HepG2 (cell line): Measurements from ENCODE around the gene HDDC2.

Source experiments
- BRD4 ChIP-seq: sonication (generic); formaldehyde crosslinking; IDR thresholded peaks from 2 replicates; pipeline ENCODE4 v1.4.0; 2020; ENCODE audit warnings: missing genetic modification reagents
- HDAC2 ChIP-seq: sonication (generic); formaldehyde crosslinking; IDR thresholded peaks from 2 replicates; pipeline ENCODE4 v1.4.0; 2020; ENCODE audit warnings: missing genetic modification reagents
- KLF9 ChIP-seq: IDR thresholded peaks from 2 replicates; pipeline ENCODE4 v1.6.1; 2016; ENCODE audit warnings: low read depth
- NFIC ChIP-seq: IDR thresholded peaks from 2 replicates; pipeline ENCODE4 v1.6.1; 2012; ENCODE audit warnings: mild to moderate bottlenecking, low read length, inconsistent platforms
- NR3C1 ChIP-seq: sonication (generic); formaldehyde crosslinking; IDR thresholded peaks from 2 replicates; pipeline ENCODE4 v1.4.0; 2020; ENCODE audit warnings: missing genetic modification reagents
- POLR2A ChIP-seq, 2 experiments: IDR thresholded peaks; 2 replicates each; pipeline ENCODE4 v1.6.1; 2011; ENCODE audit warnings: low read depth in 2 of 2, low read length in 2 of 2, mild to moderate bottlenecking in 1 of 2, moderate library complexity in 1 of 2; ENCODE audit not compliant: insufficient read depth in 1 of 2
- SMC3 ChIP-seq: IDR thresholded peaks from 2 replicates; pipeline ENCODE4 v1.6.1; 2011; ENCODE audit warnings: low read length, improper control_type of control experiment
- ZNF296 ChIP-seq: sonication (generic); formaldehyde crosslinking; conservative IDR thresholded peaks from 2 replicates; pipeline ENCODE4 v1.5.0; 2020; ENCODE audit warnings: mild to moderate bottlenecking, missing genetic modification reagents
- TF ChIP-seq, protein P1 (sequence below): sonication (generic); formaldehyde crosslinking; IDR thresholded peaks from 2 replicates; pipeline ENCODE4 v1.5.0; 2020; ENCODE audit warnings: mild to moderate bottlenecking, missing genetic modification reagents, moderate library complexity
- TF ChIP-seq, protein P2 (sequence below): IDR thresholded peaks from 2 replicates; pipeline ENCODE4 v1.6.1; 2016

DNA sequence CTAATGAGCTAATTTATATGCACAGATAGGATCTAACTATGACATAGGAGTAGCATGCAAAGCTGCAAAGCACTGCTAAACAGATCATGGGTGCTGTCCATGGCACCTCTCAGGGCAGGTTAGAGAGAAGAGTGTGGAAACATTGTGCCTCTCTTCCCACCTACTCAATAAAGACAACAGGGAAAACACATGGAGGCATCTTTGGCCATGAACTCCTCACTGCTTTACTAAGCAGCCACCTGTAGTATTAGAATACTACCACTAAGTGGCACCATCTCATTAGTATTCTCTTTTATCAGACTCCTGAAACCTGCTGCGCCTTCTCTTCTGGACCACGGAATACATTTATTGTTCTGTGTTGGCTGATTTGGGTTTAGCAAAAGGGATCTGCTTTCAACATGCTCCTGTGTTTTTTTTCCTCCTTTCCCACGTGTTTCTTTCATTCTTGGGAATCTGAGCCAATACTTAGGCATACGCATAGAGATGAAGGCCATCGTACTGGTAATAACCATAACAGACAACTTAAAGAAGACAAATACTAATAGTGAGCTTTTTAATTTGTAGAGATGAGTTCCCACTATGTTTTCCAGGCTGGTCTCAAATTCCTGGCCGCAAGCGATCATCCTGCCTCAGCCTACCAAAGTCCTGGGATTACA, 9.4 kb upstream of the HDDC2 start:
- TF ChIP-seq, protein P1, sequence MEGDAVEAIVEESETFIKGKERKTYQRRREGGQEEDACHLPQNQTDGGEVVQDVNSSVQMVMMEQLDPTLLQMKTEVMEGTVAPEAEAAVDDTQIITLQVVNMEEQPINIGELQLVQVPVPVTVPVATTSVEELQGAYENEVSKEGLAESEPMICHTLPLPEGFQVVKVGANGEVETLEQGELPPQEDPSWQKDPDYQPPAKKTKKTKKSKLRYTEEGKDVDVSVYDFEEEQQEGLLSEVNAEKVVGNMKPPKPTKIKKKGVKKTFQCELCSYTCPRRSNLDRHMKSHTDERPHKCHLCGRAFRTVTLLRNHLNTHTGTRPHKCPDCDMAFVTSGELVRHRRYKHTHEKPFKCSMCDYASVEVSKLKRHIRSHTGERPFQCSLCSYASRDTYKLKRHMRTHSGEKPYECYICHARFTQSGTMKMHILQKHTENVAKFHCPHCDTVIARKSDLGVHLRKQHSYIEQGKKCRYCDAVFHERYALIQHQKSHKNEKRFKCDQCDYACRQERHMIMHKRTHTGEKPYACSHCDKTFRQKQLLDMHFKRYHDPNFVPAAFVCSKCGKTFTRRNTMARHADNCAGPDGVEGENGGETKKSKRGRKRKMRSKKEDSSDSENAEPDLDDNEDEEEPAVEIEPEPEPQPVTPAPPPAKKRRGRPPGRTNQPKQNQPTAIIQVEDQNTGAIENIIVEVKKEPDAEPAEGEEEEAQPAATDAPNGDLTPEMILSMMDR (CRISPR knock-in tag): peak; percentile 87
- TF ChIP-seq NFIC: no peak
- no peak for TF ChIP-seq NR3C1
- TF ChIP-seq POLR2A (IDR thresholded peaks at IDR 0.05; ENCODE audit: insufficient read depth in 1 of 2, low read depth in 2 of 2, low read length in 2 of 2): no peak
- TF ChIP-seq SMC3: peak; percentile 83
- TF ChIP-seq KLF9 (CRISPR knock-in tag): no peak
- TF ChIP-seq HDAC2 (CRISPR knock-in tag): no peak
- no peak for TF ChIP-seq ZNF296
- TF ChIP-seq, protein P2, sequence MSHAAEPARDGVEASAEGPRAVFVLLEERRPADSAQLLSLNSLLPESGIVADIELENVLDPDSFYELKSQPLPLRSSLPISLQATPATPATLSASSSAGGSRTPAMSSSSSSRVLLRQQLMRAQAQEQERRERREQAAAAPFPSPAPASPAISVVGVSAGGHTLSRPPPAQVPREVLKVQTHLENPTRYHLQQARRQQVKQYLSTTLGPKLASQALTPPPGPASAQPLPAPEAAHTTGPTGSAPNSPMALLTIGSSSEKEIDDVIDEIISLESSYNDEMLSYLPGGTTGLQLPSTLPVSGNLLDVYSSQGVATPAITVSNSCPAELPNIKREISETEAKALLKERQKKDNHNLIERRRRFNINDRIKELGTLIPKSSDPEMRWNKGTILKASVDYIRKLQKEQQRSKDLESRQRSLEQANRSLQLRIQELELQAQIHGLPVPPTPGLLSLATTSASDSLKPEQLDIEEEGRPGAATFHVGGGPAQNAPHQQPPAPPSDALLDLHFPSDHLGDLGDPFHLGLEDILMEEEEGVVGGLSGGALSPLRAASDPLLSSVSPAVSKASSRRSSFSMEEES (CRISPR knock-in tag): no peak
- TF ChIP-seq BRD4: no peak
